ENCODE results near the gene MBOAT2. TPM values are rescaled to one million over a fixed set of nuclear protein-coding genes. Genes with fewer than 3 reads are reported as not detected.

Gene MBOAT2
- total and polyA plus RNA-seq, 4 donors, result 9.0 to 72.9 (median 16.8) TPM

DNA sequence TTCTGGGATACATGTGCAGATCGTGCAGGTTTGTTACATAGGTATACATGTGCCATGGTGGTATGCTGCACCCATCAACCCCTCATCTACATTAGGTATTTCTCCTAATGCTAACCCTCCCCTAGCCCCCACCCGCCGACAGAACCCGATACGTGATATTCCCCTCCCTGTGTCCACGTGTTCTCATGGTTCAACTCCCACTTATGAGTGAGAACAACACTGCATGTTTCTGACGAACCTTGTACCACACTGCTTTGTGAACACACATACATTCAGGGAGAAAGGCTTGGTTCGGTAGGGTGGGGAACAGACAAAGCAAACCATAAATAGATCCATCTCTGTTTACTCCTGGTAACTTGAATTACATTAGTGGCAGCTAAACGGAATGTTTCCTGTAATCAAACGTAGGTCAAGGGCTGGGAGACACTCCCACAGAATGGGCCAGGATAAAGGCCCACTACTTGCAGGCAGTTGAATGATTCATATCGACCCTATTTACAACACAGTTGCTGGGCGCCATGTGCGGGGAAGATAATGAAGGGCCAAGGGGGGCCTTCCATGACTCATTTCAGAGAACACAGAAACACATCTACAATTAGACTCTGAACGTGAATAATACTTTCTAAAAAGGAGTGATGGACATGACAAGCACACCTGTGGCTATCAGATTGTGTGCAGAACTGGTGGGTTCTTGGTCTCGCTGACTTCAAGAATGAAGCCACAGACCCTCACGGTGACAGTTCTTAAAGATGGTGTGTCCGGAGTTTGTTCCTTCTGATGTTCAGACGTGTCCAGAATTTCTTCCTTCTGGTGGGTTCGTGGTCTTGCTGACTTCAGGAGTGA is 109.3 kb downstream of the MBOAT2 start:
- Histone ChIP-seq H3K4me1 (ENCODE audit: control insufficient read depth in 5 of 5, insufficient read depth in 5 of 5, low read length in 5 of 5) (peaks cover 0 to 6% (median 0%) of the 10 kb centered on the region in 5 donors), H3K27ac (ENCODE audit: low read depth in 1 of 2, low read length in 1 of 2) (peak overlapping the region in 1 of 2 donors; percentile 24), H3K9ac (ENCODE audit: insufficient read depth in 1 of 2, low read length in 2 of 2) (no peak overlapping the region), H3K9me3 (ENCODE audit: control insufficient read depth in 4 of 4, insufficient read depth in 3 of 4, low read length in 3 of 4) (no peaks in the 10 kb centered on the region), H3K27me3 (ENCODE audit: control insufficient read depth in 3 of 3, insufficient read depth in 3 of 3, low read length in 2 of 3) (no peaks in the 10 kb centered on the region), H3K36me3 (ENCODE audit: control insufficient read depth in 4 of 4, insufficient read depth in 4 of 4, low read length in 4 of 4) (peaks cover 0 to 7% (median under 1%) of the 10 kb centered on the region in 4 donors), H3K4me3 (no peak overlapping the region)
- TF ChIP-seq, protein P1, sequence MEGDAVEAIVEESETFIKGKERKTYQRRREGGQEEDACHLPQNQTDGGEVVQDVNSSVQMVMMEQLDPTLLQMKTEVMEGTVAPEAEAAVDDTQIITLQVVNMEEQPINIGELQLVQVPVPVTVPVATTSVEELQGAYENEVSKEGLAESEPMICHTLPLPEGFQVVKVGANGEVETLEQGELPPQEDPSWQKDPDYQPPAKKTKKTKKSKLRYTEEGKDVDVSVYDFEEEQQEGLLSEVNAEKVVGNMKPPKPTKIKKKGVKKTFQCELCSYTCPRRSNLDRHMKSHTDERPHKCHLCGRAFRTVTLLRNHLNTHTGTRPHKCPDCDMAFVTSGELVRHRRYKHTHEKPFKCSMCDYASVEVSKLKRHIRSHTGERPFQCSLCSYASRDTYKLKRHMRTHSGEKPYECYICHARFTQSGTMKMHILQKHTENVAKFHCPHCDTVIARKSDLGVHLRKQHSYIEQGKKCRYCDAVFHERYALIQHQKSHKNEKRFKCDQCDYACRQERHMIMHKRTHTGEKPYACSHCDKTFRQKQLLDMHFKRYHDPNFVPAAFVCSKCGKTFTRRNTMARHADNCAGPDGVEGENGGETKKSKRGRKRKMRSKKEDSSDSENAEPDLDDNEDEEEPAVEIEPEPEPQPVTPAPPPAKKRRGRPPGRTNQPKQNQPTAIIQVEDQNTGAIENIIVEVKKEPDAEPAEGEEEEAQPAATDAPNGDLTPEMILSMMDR (IDR thresholded peaks at IDR 0.05; ENCODE audit: control extremely low read depth, extremely low read depth), result no peak
- no peak for ATAC-seq (ENCODE audit: insufficient read depth, low FRiP score)
- 80 to 88% methylated on average over 19 of the region's 19 CpGs for WGBS, 2 donors
- DNase-seq, result no peak

DNA sequence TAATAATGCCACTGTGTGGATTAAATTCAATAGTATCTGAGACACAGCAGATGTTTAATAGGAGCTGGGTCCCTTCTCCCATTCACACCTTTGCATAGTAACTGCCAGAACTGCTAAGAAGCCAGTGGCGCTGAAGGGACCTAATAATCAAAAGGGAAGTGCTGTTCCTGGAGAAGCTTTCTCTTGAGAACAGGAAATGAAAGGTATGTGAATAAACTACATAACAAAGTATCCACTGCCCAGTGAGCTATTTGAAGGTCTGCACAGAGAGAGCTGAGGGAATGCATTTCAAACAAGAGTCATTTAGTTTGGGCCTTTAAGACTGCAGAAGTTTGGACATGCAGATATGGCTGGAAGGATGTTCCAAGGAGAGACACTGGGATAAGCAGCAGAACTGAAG is 110.0 kb downstream of the MBOAT2 start:
- Histone ChIP-seq H3K4me1 (ENCODE audit: control insufficient read depth in 5 of 5, insufficient read depth in 5 of 5, low read length in 5 of 5) (peaks cover 0 to 7% (median 0%) of the 10 kb centered on the region in 5 donors), H3K36me3 (ENCODE audit: control insufficient read depth in 4 of 4, insufficient read depth in 4 of 4, low read length in 4 of 4) (peaks cover 0 to 7% (median under 1%) of the 10 kb centered on the region in 4 donors), H3K9ac (ENCODE audit: insufficient read depth in 1 of 2, low read length in 2 of 2) (no peak overlapping the region), H3K27ac (ENCODE audit: low read depth in 1 of 2, low read length in 1 of 2) (no peak overlapping the region), H3K4me3 (no peak overlapping the region), H3K9me3 (ENCODE audit: control insufficient read depth in 4 of 4, insufficient read depth in 3 of 4, low read length in 3 of 4) (no peaks in the 10 kb centered on the region), H3K27me3 (ENCODE audit: control insufficient read depth in 3 of 3, insufficient read depth in 3 of 3, low read length in 2 of 3) (no peaks in the 10 kb centered on the region)
- WGBS, 2 donors, result 39 to 54% methylated on average over 1 of the region's 1 CpG
- ATAC-seq (ENCODE audit: insufficient read depth, low FRiP score), result no peak
- peak in 1 of 3 donors; percentile 8 for DNase-seq
- TF ChIP-seq, protein P1 (IDR thresholded peaks at IDR 0.05; ENCODE audit: control extremely low read depth, extremely low read depth), result no peak

DNA sequence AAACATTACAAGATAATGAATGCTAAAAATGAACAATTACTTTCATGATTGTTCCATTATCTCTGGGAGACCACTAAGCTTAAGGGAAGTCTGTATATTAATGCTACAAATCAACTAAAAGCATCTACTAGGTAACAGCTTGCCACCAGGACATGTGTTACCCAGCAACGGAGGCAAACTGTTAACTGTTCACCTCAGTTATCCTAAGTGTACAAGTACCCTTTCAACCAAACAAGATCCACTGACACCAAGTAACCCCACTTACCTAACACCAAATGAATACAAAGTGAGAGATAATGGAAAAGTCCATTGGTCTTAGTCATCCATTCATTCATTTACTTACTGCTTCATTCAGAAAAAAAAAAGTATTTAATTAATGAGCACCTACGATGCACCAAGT is 111.4 kb downstream of the MBOAT2 start:
- Histone ChIP-seq H3K9me3 (ENCODE audit: control insufficient read depth in 4 of 4, insufficient read depth in 3 of 4, low read length in 3 of 4) (no peaks in the 10 kb centered on the region), H3K4me3 (no peak overlapping the region), H3K36me3 (ENCODE audit: control insufficient read depth in 4 of 4, insufficient read depth in 4 of 4, low read length in 4 of 4) (peaks cover 0 to 7% (median under 1%) of the 10 kb centered on the region in 4 donors), H3K9ac (ENCODE audit: insufficient read depth in 1 of 2, low read length in 2 of 2) (no peak overlapping the region), H3K27me3 (ENCODE audit: control insufficient read depth in 3 of 3, insufficient read depth in 3 of 3, low read length in 2 of 3) (no peaks in the 10 kb centered on the region), H3K4me1 (ENCODE audit: control insufficient read depth in 5 of 5, insufficient read depth in 5 of 5, low read length in 5 of 5) (peaks cover 0 to 7% (median 0%) of the 10 kb centered on the region in 5 donors), H3K27ac (ENCODE audit: low read depth in 1 of 2, low read length in 1 of 2) (no peak overlapping the region)
- 77 to 88% methylated on average over 2 of the region's 2 CpGs for WGBS, 2 donors
- DNase-seq, result no peak
- TF ChIP-seq, protein P1 (IDR thresholded peaks at IDR 0.05; ENCODE audit: control extremely low read depth, extremely low read depth), result no peak
- no peak for ATAC-seq (ENCODE audit: insufficient read depth, low FRiP score)

All from lung (tissue), 12 donors.